A673 (cell line): ENCODE results near the gene ZNF546. TPM values are rescaled to one million over a fixed set of nuclear protein-coding genes. Genes with fewer than 3 reads are reported as not detected.
"Not testable (repeated sequence)": the region's sequence is repeated elsewhere in the genome, so short reads cannot be mapped to it uniquely, and the experiment has no call there.

ENCODE experiments used
- BruUV-seq: library from RNA; stranded (reverse); fragments of 400-500 nt; replicated peaks from 2 replicates; lab custom pipeline; 2021; lab: Mats Ljungman, UMichigan
- CTCF ChIA-PET: fragments of 300-600 bp; sonication (Branson Sonifier 250); formaldehyde crosslinking; loops from one replicate; lab custom pipeline; 2022; ENCODE audit warnings: antibody characterized with exemption; lab: Charles Lee
- POLR2A ChIA-PET: fragments of 300-600 bp; sonication (Branson Sonifier 250); formaldehyde crosslinking; loops from one replicate; lab custom pipeline; 2022; ENCODE audit warnings: antibody characterized with exemption; ENCODE audit not compliant: low non-redundant PET; lab: Charles Lee
- DNase-seq: peaks from one replicate; pipeline ENCODE4 v3.0.0-alpha.2; 2015; ENCODE audit warnings: low spot score
- H3K27ac ChIP-seq: fragments of 200-600 bp; sonication (generic); 2 replicates; pipeline ENCODE4 v1.5.1; 2016; ENCODE audit warnings: mixed run types, low read depth, mild to moderate bottlenecking, mixed read lengths, antibody characterized with exemption, low read length; ENCODE audit not compliant: poor library complexity, severe bottlenecking
- H3K27me3 ChIP-seq: fragments of 200-600 bp; sonication (generic); replicated peaks from 2 replicates; pipeline ENCODE4 v1.6.1; 2017; ENCODE audit warnings: mixed run types, low read depth, mild to moderate bottlenecking, mixed read lengths, antibody characterized with exemption, low read length; ENCODE audit not compliant: insufficient read depth, poor library complexity
- H3K36me3 ChIP-seq: fragments of 200-600 bp; sonication (generic); 2 replicates; pipeline ENCODE4 v1.6.1; 2016; ENCODE audit warnings: mixed run types, mild to moderate bottlenecking, mixed read lengths, antibody characterized with exemption, low read length; ENCODE audit not compliant: insufficient read depth, poor library complexity, severe bottlenecking
- H3K4me1 ChIP-seq: fragments of 200-600 bp; sonication (generic); 2 replicates; pipeline ENCODE4 v1.6.1; 2017; ENCODE audit warnings: mixed run types, mild to moderate bottlenecking, mixed read lengths, antibody characterized with exemption, low read length; ENCODE audit not compliant: insufficient read depth, poor library complexity, severe bottlenecking
- H3K4me3 ChIP-seq: fragments of 200-600 bp; sonication (generic); 2 replicates; pipeline ENCODE4 v1.5.1; 2016; ENCODE audit warnings: low read depth, mixed run types, mild to moderate bottlenecking, mixed read lengths, low read length; ENCODE audit not compliant: poor library complexity, severe bottlenecking
- H3K9me3 ChIP-seq: fragments of 200-600 bp; sonication (generic); 2 replicates; pipeline ENCODE4 v1.6.1; 2016; ENCODE audit warnings: mixed run types, low read depth, mild to moderate bottlenecking, mixed read lengths, antibody characterized with exemption, low read length; ENCODE audit not compliant: poor library complexity, severe bottlenecking
- CTCF ChIP-seq: fragments of 300-800, 200-600 bp; sonication (generic); conservative IDR thresholded peaks from 2 replicates; pipeline ENCODE4 v1.5.1; 2017; ENCODE audit warnings: low read depth, mild to moderate bottlenecking, antibody characterized with exemption, low read length, moderate library complexity, mixed read lengths
- EZH2 ChIP-seq: fragments of 200-600 bp; sonication (generic); IDR thresholded peaks from 2 replicates; pipeline ENCODE4 v1.6.1; 2017; ENCODE audit warnings: borderline replicate concordance, low read depth, mild to moderate bottlenecking, mixed read lengths, antibody characterized with exemption, low read length; ENCODE audit not compliant: poor library complexity, severe bottlenecking
- intact Hi-C: fragments of 100-400 bp; cut with micrococcal nuclease; formaldehyde crosslinking; loops from one replicate; pipeline ENCODE4 v1.10.0; 2022; ENCODE audit not compliant: unreplicated experiment
- total RNA-seq: library from RNA; stranded (reverse); gene quantifications from 2 replicates; pipeline ENCODE4 v1.2.3, GENCODE V29; 2021

Gene ZNF546
- total RNA-seq, 1 experiment from 2014 or later, result 5.5 TPM

DNA sequence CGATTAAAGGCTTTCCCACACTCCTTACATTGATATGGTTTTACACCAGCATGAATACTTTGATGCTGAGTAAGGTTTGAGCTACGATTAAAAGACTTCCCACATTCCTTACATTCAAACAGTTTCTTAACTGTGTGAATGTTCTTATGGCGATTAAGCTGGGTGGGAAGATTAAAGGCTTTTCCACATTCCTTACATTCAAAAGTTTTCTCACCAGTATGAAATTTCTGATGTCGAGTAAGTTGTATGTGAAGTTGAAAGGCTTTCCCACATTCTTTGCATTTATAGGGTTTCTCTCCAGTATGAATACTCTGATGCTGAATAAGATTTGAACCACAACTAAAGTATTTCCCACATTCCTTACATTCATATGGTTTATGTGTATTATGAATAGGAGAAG is 39.1 kb downstream of the ZNF546 start:
- intact Hi-C loops, result no loop called here
- no peak for DNase-seq
- CTCF ChIA-PET, result no interaction called here
- no peaks in the 10 kb centered on the region for H3K4me1 ChIP-seq
- no peak overlapping the region for H3K27ac ChIP-seq
- no TSS peak for BruUV-seq
- H3K9me3 ChIP-seq, result peaks cover 60% of the 10 kb centered on the region
- POLR2A ChIA-PET, result no interaction called here
- H3K36me3 ChIP-seq, result no peaks in the 10 kb centered on the region
- no peak for TF ChIP-seq CTCF
- TF ChIP-seq EZH2, result no peak
- H3K4me3 ChIP-seq, result no peak overlapping the region
- H3K27me3 ChIP-seq, result no peaks in the 10 kb centered on the region

DNA sequence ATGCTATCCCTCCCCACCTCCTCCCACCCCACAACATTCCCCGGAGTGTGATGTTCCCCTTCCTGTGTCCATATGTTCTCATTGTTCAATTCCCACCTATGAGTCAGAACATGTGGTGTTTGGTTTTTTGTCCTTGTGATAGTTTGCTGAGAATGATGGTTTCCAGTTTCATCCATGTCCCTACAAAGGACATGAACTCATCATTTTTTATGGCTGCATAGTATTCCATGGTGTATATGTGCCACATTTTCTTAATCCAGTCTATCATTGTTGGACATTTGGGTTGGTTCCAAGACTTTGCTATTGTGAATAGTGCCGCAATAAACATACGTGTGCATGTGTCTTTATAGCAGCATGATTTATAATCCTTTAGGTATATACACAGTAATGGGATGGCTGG is 41.2 kb downstream of the ZNF546 start:
- POLR2A ChIA-PET, CTCF ChIA-PET, H3K4me1 ChIP-seq, BruUV-seq, H3K27me3 ChIP-seq, DNase-seq, H3K27ac ChIP-seq, H3K36me3 ChIP-seq, H3K4me3 ChIP-seq, intact Hi-C loops: not testable (repeated sequence)
- H3K9me3 ChIP-seq, result peaks cover 44% of the 10 kb centered on the region

GRCh38 chr19:40041718-40042117 is 44.9 kb downstream of the ZNF546 start:
- intact Hi-C loops, CTCF ChIA-PET, H3K4me1 ChIP-seq, H3K27ac ChIP-seq, H3K4me3 ChIP-seq, POLR2A ChIA-PET, DNase-seq, H3K27me3 ChIP-seq, BruUV-seq: not testable (repeated sequence)
- Histone ChIP-seq H3K36me3 (peaks cover 32% of the 10 kb centered on the region), H3K9me3 (peaks cover 31% of the 10 kb centered on the region)

DNA sequence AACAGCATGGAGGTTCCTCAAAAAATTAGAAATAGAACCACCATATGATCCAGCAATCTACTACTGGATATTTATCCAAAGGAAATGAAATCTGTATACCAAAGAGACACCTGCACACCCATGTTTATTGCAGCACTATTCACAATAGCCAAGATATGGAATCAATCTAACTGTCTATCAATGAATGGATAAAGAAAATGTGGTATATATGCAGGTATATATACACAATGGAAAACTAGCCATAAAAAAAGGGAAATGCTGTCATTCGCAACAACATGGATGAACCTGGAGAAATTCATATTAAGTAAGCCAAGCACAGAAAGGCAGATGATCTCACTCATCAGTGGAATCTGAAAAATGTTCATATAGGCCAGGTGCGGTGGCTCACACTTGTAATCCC is 56.6 kb downstream of the ZNF546 start:
- CTCF ChIA-PET, result interaction anchor here (0.6 kb wide), 1 partner anchor 278 kb away, joined by 5 read pairs; no protein-coding TSS in a partner anchor
- TF ChIP-seq CTCF (no peak), EZH2 (no peak)
- Histone ChIP-seq H3K9me3 (peaks cover 16% of the 10 kb centered on the region), H3K4me1 (peaks cover 7% of the 10 kb centered on the region), H3K36me3 (peaks cover 8% of the 10 kb centered on the region), H3K27me3 (no peaks in the 10 kb centered on the region), H3K27ac (no peak overlapping the region), H3K4me3 (no peak overlapping the region)
- intact Hi-C loops, result no loop called here
- POLR2A ChIA-PET, result no interaction called here
- no peak for DNase-seq
- no TSS peak for BruUV-seq
